NCI-H128 (cell line): ENCODE measurements around the gene COPG2.

Source experiments
- DNase-seq: peaks from one replicate; lab custom pipeline; 2025; ENCODE audit not compliant: unreplicated experiment; lab: John Stamatoyannopoulos, UW

The COPG2 gene

DNA sequence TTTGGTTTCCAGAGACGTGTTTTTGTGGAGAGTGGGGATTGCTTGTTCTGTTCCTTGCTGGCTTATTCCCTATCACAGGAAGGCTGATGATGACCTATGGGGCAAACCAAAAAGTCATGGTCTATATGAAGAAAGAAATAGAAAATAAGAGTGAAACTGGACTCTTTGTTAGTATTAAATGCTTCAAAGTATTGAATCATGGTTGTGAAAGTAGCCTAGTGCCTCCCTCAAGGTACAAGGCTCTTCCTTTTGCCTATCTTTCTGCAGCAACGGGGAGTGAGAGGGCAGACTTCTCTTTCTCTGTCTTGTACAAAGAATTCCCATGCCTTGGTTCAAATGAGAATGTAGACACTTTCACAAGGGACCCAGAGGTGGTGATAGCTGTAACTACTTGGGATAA is 167.6 kb downstream of the COPG2 start:
- no peak for DNase-seq

DNA sequence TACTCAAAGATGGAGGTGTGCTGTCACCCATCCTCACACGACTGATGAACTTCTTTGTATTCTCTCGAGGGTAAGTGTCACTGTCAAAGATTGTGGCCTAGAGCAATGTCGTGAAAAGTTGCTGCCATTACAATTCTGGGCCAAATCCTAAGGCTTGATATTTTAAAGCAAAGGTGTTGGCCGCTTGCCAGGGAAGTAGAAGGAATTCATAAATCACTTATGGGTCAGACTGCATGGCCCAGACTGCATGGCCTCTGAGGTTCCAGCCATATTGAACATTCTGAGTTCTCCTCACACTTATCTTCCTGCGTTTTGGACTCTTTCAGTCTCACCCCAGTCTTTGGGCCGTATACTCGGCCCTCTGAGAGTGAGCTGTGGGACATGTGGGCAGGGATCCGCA is 168.1 kb downstream of the COPG2 start:
- DNase-seq: no peak

DNA sequence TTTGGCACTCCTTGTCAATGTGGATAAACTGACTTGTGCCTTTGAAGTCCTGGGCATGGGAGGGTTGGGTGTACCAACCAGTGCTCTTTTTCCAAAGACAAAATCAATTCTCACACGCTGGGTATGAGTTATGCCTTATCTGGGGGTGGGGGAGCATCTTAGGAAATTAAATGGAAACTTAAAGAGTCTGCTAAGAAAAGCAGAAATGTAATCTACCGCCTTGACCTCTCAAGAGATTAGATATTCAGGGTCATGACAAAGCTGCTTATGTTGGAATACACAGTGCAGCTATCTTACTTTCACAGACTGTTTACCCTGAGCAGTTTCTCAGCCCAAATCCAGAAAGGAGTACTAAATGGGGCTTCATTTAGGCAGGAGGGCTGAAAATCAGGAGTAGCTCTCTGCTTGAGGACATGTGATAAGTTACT is 174.1 kb downstream of the COPG2 start:
- no peak for DNase-seq

DNA sequence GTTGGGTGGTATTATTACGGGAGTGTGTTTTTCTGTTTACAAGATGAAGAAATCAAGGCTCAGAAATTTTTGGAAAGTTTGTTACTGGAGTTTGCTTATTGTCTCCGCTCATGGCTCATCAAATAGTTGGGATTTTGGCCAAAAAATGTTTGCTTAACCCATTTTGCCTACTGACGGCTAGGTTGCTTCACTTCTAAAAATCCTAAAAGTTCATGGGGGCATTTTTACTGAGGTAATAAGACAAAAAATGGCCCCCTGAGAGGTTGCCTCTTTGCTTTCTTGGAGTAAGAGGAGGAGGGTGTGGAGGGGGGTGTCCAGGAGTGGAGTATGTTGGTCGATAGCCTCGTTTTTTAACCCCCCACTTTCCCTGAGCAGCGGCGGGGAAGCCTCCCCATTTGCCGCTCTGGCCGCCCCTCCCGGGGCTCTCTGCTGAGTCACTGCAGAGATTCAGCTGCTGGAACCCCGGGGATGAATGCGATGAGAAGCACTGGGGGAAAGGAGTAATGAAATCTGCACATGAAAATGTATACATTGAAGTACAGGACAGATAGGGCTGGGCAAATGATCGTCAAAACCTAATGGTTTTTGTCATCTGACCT is 175.2 kb downstream of the COPG2 start:
- no peak for DNase-seq

DNA sequence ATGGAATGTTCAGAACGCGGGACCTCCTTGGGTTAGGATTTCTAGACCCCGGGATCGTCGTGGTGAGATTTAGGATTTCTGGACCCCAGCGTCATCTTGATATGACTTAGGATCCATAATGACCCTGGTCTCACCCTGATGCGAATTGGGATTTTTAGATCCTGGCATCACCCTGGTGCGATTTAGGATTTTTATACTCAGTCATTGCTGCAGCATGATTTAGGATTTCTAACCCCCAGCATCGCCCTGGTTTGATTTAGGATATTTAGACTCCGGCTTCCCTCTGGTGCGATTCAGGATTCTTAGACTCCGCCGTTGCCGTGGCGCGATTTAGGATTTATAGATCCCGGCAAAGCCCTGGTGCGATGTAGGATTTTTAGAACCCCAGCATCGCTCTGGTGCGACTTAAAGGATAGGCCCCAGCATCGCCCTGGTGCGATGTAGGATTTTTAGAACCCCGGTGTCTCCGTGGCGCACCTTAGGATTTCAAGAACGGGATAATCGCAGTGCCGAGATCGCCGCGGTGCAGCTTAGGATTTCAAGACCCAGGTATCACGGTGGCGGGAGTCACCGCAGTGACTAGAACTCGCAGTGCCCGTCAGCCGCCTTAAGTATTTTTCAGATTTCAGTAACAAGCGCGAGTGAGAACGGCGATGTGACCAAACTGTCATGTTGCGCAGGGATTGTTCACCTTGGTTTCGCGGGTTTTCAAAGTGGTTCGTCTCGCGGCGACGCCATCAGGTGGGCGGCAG is 175.8 kb downstream of the COPG2 start:
- DNase-seq: no peak

DNA sequence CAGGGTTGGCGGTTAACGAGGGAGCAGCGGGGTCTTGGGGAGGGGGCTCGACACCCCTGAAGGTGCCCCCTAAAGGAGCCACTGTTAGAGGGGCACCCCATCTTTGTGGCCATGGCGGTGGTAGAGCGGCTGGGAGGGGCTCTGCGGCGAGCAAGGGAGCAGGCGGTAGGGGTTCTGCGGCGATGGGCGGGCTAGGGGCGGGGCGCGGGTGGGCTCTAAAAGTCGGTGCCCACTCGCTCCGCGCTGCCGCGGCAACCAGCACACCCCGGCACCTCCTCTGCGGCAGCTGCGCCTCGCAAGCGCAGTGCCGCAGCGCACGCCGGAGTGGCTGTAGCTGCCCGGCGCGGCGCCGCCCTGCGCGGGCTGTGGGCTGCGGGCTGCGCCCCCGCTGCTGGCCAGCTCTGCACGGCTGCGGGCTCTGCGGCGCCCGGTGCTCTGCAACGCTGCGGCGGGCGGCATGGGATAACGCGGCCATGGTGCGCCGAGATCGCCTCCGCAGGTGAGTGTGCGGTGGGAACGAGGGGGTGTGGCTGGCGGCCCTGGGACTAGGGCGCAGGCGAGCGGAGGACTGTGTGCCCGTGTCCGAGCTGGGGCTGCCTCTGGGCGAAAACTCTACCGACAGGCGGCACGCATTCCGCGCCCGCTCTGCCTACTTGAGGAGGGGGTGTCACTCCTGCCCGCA is 176.6 kb downstream of the COPG2 start, which contains the start of gene MEST:
MEST (plus strand) TSS at position 245 of the 682 bp plus-strand sequence; CDS start at position 474, 229 bp downstream.
- peak; percentile 41 for DNase-seq

DNA sequence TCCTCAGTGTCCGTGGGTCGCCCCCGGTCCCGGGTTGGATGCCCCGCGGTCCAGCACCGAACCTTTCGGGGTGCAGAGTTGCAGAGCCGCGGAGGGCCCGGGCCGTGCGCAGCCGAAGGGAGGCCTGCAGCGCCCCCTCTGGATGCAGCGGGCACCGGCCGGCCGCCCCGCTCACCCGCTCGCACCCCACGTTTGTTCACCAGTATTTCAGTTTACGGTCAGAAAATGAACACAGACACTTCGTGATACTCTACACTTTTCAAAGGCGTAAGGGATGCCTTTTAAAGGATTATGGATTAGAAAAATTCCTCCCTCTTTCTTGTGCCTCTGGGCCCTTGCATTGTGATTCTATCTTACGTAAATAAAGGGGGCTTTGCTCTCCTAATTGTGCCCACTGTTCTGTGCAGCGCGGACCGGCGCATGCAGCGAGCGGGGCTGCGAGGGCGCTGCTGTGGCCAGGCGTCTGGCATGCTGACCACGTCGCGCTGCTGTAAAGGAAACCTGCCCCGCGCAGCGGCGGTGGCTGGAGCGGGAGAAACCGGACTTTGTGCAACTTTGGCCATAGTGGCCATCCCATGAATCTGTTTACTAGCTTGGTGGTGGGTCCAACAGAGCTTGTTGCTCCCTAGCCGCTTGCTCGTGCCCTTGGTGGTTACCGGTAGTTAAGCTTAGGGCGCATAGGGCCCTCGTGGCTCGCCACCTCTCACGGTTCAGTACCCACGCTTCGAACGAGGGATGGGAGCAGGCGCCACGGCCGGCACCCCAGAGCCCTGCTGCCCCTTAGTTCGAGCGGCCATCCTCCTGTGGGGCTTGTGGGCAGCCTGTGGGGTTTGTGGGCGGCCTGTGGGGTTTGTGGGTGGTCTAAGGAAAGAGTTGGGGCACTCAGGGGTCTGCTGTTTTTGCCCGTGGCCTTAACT is 177.4 kb downstream of the COPG2 start:
- no peak for DNase-seq

DNA sequence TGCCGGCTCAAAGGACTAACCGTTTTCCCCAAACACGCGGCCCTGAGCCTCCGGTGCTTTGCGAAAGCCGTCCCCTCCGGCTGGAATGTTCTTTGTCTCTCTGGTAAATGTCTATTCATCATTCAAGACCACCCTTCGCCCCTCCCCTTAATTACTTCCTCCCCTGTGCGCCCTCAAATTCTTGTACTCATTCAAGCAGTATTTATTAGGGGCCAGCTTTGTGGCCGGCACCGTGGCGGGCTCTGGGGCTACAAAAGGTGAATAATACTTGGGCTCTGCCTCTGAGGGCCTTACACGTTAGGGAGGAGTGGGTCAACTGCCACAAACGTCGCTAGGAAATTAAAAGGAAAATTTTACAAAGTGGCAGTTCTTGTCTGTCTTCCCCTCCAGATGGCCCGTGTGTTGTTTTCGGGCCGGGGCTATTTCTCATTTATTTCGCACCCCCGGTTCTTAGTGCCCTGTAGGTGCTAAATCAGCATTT is 178.2 kb downstream of the COPG2 start:
- no peak for DNase-seq

DNA sequence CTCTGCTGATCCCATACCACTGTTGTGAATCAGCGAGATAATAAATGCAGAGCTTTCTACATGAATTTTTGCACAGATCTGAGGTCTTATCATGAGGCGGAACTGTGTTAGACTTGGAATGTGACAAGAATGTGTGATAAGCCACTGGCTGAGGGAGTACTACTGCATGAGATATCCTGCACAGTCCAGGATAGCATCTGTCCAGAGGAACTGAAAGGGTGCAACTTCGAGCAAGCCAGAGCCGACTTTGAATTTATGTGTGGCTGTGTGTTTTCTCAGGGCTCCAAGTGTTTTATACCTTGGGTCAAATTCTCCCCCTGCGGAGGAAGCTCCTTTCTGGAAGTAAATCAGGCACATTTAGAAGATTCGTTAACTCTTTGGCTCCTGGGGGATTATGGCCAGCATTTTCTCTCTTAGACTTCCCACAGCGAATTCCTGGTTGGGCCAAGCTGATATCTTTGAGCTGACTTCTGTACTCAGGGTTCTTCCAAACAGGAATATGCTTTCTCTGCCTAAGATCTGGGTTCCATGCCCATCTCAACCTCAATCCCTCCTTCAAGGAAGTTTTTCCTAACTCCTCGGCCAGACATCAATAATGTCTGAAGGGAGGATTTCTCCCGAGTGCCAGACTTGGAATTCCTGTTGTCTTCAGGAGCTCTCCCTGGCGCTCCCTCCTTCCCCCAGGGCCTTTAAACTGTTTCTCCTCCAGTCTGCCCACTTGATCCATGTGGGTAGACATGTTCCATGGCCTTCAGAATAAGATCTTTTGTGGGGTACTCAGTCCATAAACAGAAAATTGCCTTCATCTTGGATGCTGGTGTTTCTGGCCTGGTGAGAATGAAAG is 179.2 kb downstream of the COPG2 start:
- DNase-seq: no peak

DNA sequence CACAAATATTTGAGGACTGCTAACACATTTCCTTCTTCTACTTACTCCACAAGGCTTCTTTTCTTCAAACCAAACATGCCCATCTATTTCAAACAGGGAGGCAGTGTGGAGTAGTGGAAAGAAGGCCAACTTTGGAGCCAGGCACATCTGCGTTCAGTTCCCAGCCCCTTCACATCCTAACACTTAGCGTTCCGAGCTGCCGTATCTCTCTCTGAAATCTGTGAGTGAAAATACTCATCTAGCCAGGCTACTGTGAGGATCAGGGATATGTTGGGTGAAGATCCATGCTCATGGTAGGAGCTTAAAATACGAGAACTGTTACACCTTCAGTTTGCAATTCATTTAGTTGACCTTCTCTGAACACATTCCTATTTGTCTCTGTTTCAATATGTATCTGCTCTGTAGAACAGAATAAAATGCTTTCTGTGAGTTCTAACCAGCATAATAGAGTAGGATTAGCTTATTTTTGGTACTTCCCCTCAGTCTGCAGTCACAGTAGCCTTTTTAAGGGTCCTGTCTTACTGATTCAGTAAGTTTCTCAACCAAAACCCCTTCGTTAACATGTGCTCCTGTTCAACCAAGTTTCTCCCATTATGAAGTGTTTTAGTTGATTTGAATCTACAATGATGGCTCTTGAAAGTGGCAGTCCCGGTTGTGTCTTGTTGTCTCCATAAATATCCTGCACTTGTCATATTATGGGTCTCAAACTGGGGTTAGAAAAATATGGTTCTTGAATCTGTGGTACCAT is 180.0 kb downstream of the COPG2 start:
- DNase-seq: no peak

DNA sequence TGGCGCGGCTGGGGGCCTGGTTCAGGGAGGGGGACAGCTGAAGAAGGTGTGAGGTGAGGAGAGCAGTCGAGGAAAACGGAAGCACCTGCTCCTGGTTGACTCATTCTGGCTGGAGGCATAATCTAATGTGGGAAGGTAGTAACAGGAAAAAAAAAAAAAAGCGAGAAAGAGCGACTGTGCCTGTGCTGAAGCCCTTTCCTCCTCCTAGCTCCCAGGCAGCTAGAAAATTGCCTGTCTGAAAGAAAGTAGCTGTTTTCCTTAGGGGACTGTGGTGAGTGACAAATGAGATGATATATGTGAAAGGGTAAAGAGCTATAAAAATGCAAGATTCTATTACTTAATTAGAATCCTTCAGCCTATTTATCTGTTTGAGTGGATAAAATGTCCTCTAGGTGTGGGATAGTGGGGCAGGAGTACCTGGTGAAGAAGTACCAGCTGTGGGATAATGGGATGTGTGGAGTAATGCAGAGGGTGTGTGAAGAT is 181.6 kb downstream of the COPG2 start:
- DNase-seq: no peak

DNA sequence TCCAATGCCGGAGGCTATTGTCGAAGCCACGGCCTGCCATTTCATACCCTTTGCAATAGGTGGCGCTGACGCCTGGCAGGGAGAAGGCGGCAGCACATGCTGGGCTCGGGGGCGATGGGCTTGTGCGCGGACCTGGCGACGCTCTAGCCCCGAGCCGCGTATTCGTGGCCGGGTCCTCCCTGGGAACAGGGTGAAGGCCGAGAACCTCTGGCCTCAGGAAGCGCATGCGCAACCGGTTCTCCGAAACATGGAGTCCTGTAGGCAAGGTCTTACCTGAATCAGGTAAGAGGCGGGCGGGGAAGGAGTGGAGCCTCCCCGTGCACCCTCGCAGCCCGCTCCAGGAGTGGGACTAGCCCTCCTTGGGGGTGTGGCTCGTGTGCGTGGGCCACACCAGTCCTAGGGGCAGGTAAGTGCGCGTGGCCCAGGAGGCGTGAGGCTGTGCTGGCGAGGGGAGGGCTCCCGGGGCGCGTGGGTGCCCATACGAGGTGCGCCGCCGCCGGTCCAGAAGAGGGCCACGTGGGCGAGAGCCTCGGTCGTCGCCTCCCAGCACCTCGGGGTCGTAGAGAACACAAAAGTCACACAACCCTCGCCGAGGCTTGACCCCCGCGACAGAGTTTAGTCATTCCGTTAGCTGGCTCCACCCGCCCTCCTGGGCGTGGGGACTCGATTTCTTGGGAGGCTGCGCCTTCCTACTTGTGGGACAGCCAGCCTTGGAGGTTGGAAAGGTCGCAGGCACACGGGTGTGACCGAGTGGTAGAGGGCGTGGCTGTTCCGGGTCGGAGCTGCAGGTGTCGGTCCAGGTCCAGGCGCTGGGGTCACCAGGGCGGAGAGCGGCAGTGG is 182.2 kb downstream of the COPG2 start:
- no peak for DNase-seq

DNA sequence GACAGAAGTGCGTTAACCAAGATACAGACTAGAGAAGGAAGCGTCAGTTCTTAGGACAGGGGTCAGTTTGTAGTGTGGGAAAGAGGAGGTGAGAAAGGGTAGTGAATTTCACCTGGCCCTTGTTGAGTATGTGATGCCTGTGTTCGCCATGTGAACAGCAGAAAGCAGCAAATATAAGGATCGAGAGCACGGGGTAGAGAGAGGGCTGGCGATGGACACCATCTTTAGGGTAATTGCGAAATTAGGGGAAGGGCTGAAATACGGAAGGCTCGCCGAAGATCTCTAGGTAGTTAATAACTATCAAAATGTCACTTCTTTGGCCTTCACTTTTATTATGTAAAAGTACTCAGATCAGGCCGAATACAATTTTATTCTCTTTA is 182.8 kb downstream of the COPG2 start:
- no peak for DNase-seq

DNA sequence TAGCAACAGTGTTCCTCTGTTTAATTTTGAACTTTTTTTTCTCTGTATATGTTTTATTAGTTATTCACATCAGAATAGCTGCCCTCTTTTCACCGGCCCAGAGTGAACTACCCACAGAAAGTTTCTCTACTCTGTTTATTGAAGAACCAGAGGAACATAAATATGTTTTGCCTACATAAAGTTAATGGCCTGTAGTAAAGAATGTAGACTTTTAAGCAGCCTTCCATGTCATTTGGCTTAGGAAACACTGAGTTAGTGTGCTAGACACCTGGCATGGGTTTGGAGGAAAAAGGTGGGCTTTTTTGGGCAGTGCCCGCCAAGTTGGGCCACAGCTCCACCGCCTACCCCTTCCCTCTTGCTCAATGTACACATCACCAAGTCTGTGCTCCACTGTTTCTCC is 185.5 kb downstream of the COPG2 start:
- no peak for DNase-seq

DNA sequence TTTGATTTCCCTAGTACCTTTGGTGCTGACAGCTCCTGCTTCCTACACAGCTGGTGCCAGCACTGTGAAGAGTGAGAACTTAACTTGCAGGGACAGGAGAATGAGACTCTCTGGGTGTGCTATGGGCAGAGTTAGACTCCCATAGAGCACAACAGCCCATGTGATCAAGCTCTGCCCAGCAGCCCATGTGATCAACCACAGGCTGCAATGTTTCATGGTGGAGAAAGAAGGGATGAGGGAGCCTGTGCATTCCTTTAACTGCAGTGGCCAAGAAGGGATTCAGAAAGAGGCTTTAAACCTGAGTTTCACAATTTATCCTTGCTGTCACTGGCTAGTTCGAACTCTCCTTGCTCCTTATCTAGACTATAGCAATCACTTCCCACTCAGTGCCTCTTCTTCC is 186.7 kb downstream of the COPG2 start:
- DNase-seq: no peak

DNA sequence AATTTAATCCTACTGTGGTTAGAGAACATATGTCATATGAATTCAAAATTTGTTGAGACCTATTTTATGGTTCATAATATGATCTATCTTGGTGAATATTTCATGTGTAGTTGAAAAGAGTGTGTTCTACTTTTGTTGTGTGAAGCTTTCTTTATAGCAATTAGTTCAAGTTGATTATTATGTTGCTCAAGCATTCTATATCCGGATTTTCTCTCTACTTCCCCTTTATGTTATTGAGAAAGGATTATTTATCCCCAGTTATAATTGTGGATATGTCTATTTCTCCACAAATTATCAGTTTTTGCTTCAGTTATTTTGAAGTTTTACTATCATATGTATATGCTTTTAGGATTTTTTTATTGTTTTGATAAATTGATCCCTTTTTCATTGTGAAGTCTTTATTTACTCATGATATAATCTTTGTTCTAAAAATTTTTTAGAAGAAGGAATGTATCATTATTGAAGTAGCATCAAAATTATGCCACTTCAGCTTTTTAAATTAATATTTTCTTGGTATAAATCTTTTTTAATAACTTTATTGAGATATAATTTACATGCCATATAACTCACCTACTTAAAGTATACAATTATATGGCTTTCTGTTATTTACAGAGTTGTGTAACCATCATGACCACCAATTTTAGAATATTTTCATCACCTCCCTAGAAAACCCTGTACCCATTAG is 188.7 kb downstream of the COPG2 start:
- no peak for DNase-seq

DNA sequence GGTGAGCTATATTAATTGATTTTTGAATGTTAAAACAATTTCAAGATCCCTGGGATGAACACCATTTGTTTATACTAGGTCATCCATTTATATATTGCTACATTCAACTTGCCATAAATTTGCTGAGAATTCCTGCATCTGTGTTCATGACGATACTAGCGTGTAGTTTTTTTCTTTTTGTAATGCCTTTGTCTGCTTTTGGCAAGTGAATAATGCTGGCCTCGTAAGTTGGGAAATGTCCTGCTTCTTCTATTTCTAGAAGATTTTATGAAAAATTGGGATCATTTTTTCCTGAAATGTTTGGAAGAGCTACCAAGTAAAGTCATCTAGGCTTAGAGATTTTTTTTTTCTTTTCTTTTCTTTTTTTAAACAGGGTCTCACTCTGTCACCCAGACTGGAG is 189.6 kb downstream of the COPG2 start:
- no peak for DNase-seq
